Keratinocyte (primary cell): Measurements from ENCODE around the gene RAB44. TPM values are rescaled to one million over a fixed set of nuclear protein-coding genes. Genes with fewer than 3 reads are reported as not detected.

Experiments used
- DNase-seq: peaks from one replicate; pipeline ENCODE4 v3.0.0-alpha.2; 2011; ENCODE audit warnings: low read depth, missing footprints, low spot score
- FAIRE-seq: peaks from 2 replicates; lab custom pipeline; 2011; peaks lifted over from hg19 to GRCh38; lab: Jason Lieb, UNC
- H2AFZ ChIP-seq: 2 replicates; pipeline ENCODE4 v1.6.0; 2012; ENCODE audit warnings: low read length, control low read depth, inconsistent platforms; ENCODE audit not compliant: control insufficient read depth
- H3K27ac ChIP-seq: 2 replicates; pipeline ENCODE4 v1.5.1; 2011; ENCODE audit warnings: low read length; ENCODE audit not compliant: control insufficient read depth, insufficient read depth
- H3K27me3 ChIP-seq: 3 replicates; pipeline ENCODE4 v1.6.0; 2011; ENCODE audit warnings: low read length; ENCODE audit not compliant: control insufficient read depth, insufficient read depth; ENCODE audit errors: extremely low read depth
- H3K36me3 ChIP-seq, 2 experiments: 2 replicates in 1 of 2; 3 replicates in 1 of 2; pipeline ENCODE4 v1.5.1; 2011; ENCODE audit warnings: low read length in 2 of 2, mild to moderate bottlenecking in 1 of 2; ENCODE audit not compliant: control insufficient read depth in 2 of 2, insufficient read depth in 2 of 2; ENCODE audit errors: extremely low read depth in 1 of 2
- H3K4me1 ChIP-seq: 3 replicates; pipeline ENCODE4 v1.5.1; 2011; ENCODE audit warnings: low read length; ENCODE audit not compliant: control insufficient read depth, insufficient read depth; ENCODE audit errors: extremely low read depth
- H3K4me2 ChIP-seq: 3 replicates; pipeline ENCODE4 v1.6.0; 2011; ENCODE audit warnings: low read depth, low read length; ENCODE audit not compliant: control insufficient read depth, insufficient read depth; ENCODE audit errors: extremely low read depth
- H3K4me3 ChIP-seq, 3 experiments: fragments of 200-600 bp in 1 of 3; sonication (generic) in 1 of 3; 2 replicates in 2 of 3; 3 replicates in 1 of 3; pipeline ENCODE4 v1.5.1; 2011 to 2016; ENCODE audit warnings: low read length in 3 of 3, mild to moderate bottlenecking in 3 of 3, control low read depth in 2 of 3, inconsistent platforms in 1 of 3, low read depth in 1 of 3, mixed read lengths in 1 of 3, mixed run types in 1 of 3, moderate library complexity in 1 of 3; ENCODE audit not compliant: control insufficient read depth in 2 of 3, insufficient read depth in 2 of 3; ENCODE audit errors: extremely low read depth in 1 of 3
- H3K79me2 ChIP-seq: 2 replicates; pipeline ENCODE4 v1.6.0; 2012; ENCODE audit warnings: low read length; ENCODE audit not compliant: control insufficient read depth, insufficient read depth
- H3K9ac ChIP-seq: 3 replicates; pipeline ENCODE4 v1.6.0; 2011; ENCODE audit warnings: low read length; ENCODE audit not compliant: control insufficient read depth, insufficient read depth; ENCODE audit errors: extremely low read depth
- H3K9me1 ChIP-seq: 3 replicates; pipeline ENCODE4 v1.6.0; 2011; ENCODE audit warnings: low read length; ENCODE audit not compliant: control insufficient read depth, insufficient read depth; ENCODE audit errors: extremely low read depth
- H3K9me3 ChIP-seq: 2 replicates; pipeline ENCODE4 v1.5.1; 2012; ENCODE audit warnings: low read depth, low read length; ENCODE audit not compliant: control insufficient read depth
- H4K20me1 ChIP-seq: 3 replicates; pipeline ENCODE4 v1.6.0; 2011; ENCODE audit warnings: low read length; ENCODE audit not compliant: control insufficient read depth, insufficient read depth; ENCODE audit errors: extremely low read depth
- EZH2 ChIP-seq: IDR thresholded peaks from one replicate; pipeline ENCODE4 v1.6.1; 2012; ENCODE audit warnings: inconsistent platforms, mild to moderate bottlenecking, low read length, moderate library complexity
- dilution Hi-C: fragments of 300-500 bp; cut with MboI; formaldehyde crosslinking; loops from one replicate; pipeline ENCODE4 v1.7.0; 2020; ENCODE audit warnings: low sequenced_read_pairs; ENCODE audit not compliant: extremely low pct_ligation_motif_present
- polyA plus RNA-seq, 5 experiments: library from polyadenylated mRNA; depleted of rRNA in 3 of 5; stranded (reverse) in 3 of 5; stranded (forward) in 1 of 5; unstranded in 1 of 5; fragments of >200 nt; gene quantifications; 1 replicate in 1 of 5; 2 replicates in 3 of 5; 3 replicates in 1 of 5; pipeline versions ENCODE4 v1.2.1 to v1.2.3, GENCODE V29; 2011 to 2012; ENCODE audit warnings: missing spikeins in 2 of 5, low read depth in 1 of 5, low replicate concordance in 1 of 5
- TF ChIP-seq, protein P1 (sequence below), 3 experiments: IDR thresholded peaks in 1 of 3; conservative IDR thresholded peaks in 1 of 3; optimal IDR thresholded peaks in 1 of 3; 2 replicates in 2 of 3; 3 replicates in 1 of 3; pipeline versions ENCODE3 to v1.5.1; 2011; ENCODE audit warnings: low read length in 3 of 3, mild to moderate bottlenecking in 3 of 3, moderate library complexity in 2 of 3, control low read depth in 1 of 3, inconsistent platforms in 1 of 3; ENCODE audit not compliant: insufficient read depth in 2 of 3; ENCODE audit errors: extremely low read depth in 1 of 3

RAB44 gene
- polyA plus RNA-seq, 1 donor (not counting 4 experiments of a cell fraction or from before 2014, with no cell fraction given) = 0.03 TPM

GRCh38 chr6:36758516-36759147 lies 61.0 kb downstream of the RAB44 start:
- Histone ChIP-seq H2AFZ (no peak overlapping the region), H3K27me3 (peaks cover 6% of the 10 kb centered on the region), H3K27ac (no peak overlapping the region), H4K20me1 (no peaks in the 10 kb centered on the region), H3K9me1 (no peaks in the 10 kb centered on the region), H3K36me3 (no peaks in the 10 kb centered on the region), H3K9ac (no peak overlapping the region), H3K9me3 (no peaks in the 10 kb centered on the region), H3K79me2 (no peaks in the 10 kb centered on the region), H3K4me1 (peaks cover 31% of the 10 kb centered on the region), H3K4me2 (no peak overlapping the region), H3K4me3 (no peak overlapping the region)
- DNase-seq = no peak
- dilution Hi-C loops = loop anchor here (10.0 kb wide), 1 partner anchor 144 kb away; no protein-coding TSS in a partner anchor
- TF ChIP-seq, protein P1, sequence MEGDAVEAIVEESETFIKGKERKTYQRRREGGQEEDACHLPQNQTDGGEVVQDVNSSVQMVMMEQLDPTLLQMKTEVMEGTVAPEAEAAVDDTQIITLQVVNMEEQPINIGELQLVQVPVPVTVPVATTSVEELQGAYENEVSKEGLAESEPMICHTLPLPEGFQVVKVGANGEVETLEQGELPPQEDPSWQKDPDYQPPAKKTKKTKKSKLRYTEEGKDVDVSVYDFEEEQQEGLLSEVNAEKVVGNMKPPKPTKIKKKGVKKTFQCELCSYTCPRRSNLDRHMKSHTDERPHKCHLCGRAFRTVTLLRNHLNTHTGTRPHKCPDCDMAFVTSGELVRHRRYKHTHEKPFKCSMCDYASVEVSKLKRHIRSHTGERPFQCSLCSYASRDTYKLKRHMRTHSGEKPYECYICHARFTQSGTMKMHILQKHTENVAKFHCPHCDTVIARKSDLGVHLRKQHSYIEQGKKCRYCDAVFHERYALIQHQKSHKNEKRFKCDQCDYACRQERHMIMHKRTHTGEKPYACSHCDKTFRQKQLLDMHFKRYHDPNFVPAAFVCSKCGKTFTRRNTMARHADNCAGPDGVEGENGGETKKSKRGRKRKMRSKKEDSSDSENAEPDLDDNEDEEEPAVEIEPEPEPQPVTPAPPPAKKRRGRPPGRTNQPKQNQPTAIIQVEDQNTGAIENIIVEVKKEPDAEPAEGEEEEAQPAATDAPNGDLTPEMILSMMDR (optimal IDR thresholded peaks at IDR 0.05 in 1 of 3, IDR thresholded peaks at IDR 0.05 in 1 of 3, conservative IDR thresholded peaks at IDR 0.05 in 1 of 3; ENCODE audit: extremely low read depth in 1 of 3, insufficient read depth in 2 of 3, low read length in 3 of 3) = no peak
- TF ChIP-seq EZH2 = no peak
- FAIRE-seq = no peak

- H3K9me3 ChIP-seq = no peaks in the 10 kb centered on the region
- H3K4me3 ChIP-seq = no peak overlapping the region
- H3K36me3 ChIP-seq = no peaks in the 10 kb centered on the region
- H3K27ac ChIP-seq = no peak overlapping the region
- FAIRE-seq (peak; percentile 61), DNase-seq (no peak)
- H3K9me1 ChIP-seq = no peaks in the 10 kb centered on the region
- no peak overlapping the region for H3K4me2 ChIP-seq
- peaks cover 6% of the 10 kb centered on the region for H3K27me3 ChIP-seq
- TF ChIP-seq, protein P1 (optimal IDR thresholded peaks at IDR 0.05 in 1 of 3, IDR thresholded peaks at IDR 0.05 in 1 of 3, conservative IDR thresholded peaks at IDR 0.05 in 1 of 3; ENCODE audit: extremely low read depth in 1 of 3, insufficient read depth in 2 of 3, low read length in 3 of 3) = peak in 2 of 3 experiments; percentile 94 to 96
- no peak for TF ChIP-seq EZH2
- H3K9ac ChIP-seq = no peak overlapping the region
- peaks cover 25% of the 10 kb centered on the region for H3K4me1 ChIP-seq
- no peaks in the 10 kb centered on the region for H3K79me2 ChIP-seq
- no peak overlapping the region for H2AFZ ChIP-seq
- no peaks in the 10 kb centered on the region for H4K20me1 ChIP-seq
- dilution Hi-C loops = loop anchor here (10.0 kb wide), 1 partner anchor 144 kb away; no protein-coding TSS in a partner anchor
Measured at GRCh38 chr6:36759148-36759759, 61.6 kb downstream of the RAB44 start.
